SJSA1 (cell line): Measurements from ENCODE around the gene EMC1. TPM values are rescaled to one million over a fixed set of nuclear protein-coding genes. Genes with fewer than 3 reads are reported as not detected.
"Not testable (repeated sequence)": the region's sequence is repeated elsewhere in the genome, so short reads cannot be mapped to it uniquely, and the experiment has no call there.

Experiments used
- DNase-seq, 2 experiments: peaks; one replicate each; pipeline ENCODE4 v3.0.0-alpha.2; 2015 to 2020; ENCODE audit warnings: low spot score in 2 of 2, low read depth in 1 of 2
- H3K27ac ChIP-seq: fragments of 250-450 bp; sonication (Bioruptor Pico); 2 replicates; pipeline ENCODE4 v1.5.1; 2020; ENCODE audit warnings: mild to moderate bottlenecking, moderate library complexity
- H3K27me3 ChIP-seq: fragments of 250-450 bp; sonication (Bioruptor Pico); replicated peaks from 2 replicates; pipeline ENCODE4 v1.5.1; 2020; ENCODE audit warnings: mild to moderate bottlenecking, moderate library complexity
- H3K36me3 ChIP-seq: fragments of 250-450 bp; sonication (Bioruptor Pico); 2 replicates; pipeline ENCODE4 v1.5.1; 2020; ENCODE audit warnings: mild to moderate bottlenecking
- H3K4me1 ChIP-seq: fragments of 250-450 bp; sonication (Bioruptor Pico); replicated peaks from 2 replicates; pipeline ENCODE4 v1.6.1; 2021; ENCODE audit warnings: mild to moderate bottlenecking
- H3K4me3 ChIP-seq: fragments of 250-450 bp; sonication (Bioruptor Pico); 2 replicates; pipeline ENCODE4 v1.5.1; 2020; ENCODE audit warnings: mild to moderate bottlenecking
- H3K9me3 ChIP-seq: fragments of 250-450 bp; sonication (Bioruptor Pico); replicated peaks from 2 replicates; pipeline ENCODE4 v1.5.1; 2020; ENCODE audit warnings: mild to moderate bottlenecking
- total RNA-seq: library from RNA; depleted of rRNA; stranded (reverse); fragments of >200 nt; shearing (Covaris generic); gene quantifications from 2 replicates; pipeline ENCODE4 v1.2.3, GENCODE V29; 2014

Gene EMC1
- total RNA-seq, 1 experiment from 2014 or later, result 80.5 TPM

DNA sequence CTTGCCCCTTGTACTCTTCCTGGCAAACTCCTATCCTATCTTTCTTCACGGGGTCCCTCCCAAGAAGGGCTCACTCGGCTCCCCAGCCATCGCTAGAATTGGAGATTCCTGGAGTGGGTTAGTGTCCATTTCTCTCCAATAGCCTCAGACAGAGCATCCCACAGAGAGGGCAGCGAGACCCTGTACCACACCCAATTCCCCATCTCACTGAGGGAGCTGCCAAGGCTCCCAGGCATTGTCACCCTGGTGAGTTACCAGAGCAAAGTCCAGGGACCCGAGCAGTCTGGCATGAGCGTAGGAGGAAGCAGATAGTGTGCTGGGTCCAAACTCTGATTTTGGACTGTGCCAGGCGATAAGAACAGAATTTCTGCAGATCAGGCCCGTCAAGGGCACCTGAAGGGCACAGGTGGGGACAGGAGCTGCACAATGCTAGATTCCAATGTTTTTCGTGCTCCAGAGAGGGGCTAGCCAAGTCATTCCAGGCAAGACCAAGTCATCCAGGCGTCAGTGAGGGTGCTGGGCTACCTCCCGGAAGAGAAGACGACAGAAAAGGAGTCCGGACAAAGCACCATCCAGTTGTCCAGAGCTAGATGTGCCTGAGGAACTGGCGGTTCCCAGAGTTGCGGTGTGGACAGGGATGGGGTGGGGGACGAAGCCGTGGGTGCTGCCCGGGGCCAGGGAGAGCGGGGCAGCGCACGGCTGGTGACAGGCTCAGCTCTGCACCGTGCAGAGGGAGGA, 22.0 kb upstream of the EMC1 start:
- Histone ChIP-seq H3K36me3 (no peaks in the 10 kb centered on the region), H3K27ac (no peak overlapping the region), H3K9me3 (no peaks in the 10 kb centered on the region), H3K4me3 (no peak overlapping the region), H3K4me1 (no peaks in the 10 kb centered on the region), H3K27me3 (no peaks in the 10 kb centered on the region)
- DNase-seq, result no peak

DNA sequence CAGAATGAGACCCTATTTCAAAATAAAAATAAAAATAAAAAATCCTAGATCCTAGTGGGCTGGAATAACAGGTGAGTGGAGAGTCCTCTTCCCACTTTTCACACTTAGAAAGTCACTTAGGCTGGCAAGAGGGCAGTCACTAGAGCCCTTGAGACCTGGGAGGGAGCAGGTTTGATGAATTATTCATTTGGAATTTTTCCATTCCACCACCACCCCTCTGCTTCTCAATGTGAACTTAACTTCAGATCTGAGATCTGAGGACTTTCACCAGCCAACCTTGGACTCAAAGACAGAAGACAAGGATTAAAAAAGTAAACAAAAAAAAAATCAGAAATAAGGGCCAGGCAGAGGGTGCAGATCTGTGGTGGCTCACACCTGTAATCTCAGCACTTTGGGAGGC, 20.7 kb upstream of the EMC1 start:
- H3K36me3 ChIP-seq, result no peaks in the 10 kb centered on the region
- no peaks in the 10 kb centered on the region for H3K9me3 ChIP-seq
- H3K27me3 ChIP-seq, result no peaks in the 10 kb centered on the region
- no peak overlapping the region for H3K27ac ChIP-seq
- H3K4me3 ChIP-seq, result no peak overlapping the region
- no peak for DNase-seq
- H3K4me1 ChIP-seq, result no peaks in the 10 kb centered on the region

DNA sequence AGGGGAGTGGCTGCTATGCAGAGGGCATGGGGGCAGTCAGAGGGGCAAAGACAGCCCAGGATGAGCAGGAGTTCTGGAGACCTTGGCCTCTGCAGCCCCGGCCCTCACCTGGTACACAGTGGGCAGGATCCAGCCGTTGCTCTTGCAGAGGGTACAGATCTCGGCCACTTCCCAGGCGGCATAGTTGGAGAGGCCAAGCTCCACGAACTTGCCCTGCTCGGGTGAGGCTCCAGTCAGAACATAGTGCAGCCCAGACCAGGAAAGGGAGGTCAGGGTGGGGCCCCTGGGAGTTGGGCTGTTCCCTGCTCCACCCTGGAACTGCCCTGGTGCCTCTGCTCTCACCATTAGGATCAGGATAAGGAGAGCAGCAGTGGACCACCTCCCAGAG, 19.0 kb upstream of the EMC1 start:
- H3K27ac ChIP-seq, H3K4me3 ChIP-seq, DNase-seq, H3K36me3 ChIP-seq, H3K4me1 ChIP-seq, H3K9me3 ChIP-seq, H3K27me3 ChIP-seq: not testable (repeated sequence)

DNA sequence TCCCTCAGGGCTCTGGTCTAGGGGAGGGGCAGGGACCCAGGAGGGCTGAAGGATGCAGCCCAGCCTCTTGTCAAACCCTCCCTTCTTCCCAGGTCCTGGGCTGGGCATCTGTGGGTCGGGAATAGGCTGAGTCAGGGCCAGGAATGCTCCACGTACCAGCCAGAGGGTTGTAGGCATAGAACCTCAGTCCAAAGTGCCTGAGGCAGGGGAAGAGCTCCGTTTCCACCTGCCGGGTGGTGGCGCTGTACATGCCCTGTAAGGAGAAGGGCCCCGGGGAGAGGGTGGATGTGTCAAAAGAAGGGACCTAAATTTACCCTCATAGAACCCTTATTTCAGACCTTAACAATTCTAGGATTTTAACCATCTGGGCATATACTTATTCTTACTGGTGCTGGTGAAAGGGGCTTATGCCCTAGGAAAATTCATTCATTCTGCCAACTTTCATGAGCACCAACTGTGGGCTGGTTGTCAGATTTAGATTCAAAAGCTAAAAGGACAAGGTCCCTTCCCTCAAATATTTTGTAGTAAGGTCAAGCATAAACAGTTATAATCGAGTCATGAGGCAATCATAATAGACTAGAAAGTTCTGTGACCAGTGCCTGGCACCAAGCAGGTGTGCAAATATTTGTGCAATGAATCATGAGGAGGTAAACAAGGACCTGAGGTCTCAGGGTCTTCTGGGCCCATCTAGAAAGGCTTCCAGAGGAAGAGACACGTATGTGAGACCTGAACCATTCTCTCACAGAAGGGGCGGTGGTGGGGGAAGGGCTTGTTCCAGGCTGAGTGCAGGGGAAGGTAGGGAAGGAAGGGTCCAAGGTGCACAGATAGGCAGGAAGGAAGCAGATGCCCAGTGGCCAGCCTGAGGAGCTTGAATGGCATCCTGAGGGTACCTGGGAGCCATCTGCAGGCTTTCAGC, 18.4 kb upstream of the EMC1 start:
- not testable (repeated sequence) for H3K27me3 ChIP-seq, H3K36me3 ChIP-seq, DNase-seq, H3K9me3 ChIP-seq, H3K4me3 ChIP-seq, H3K27ac ChIP-seq, H3K4me1 ChIP-seq

DNA sequence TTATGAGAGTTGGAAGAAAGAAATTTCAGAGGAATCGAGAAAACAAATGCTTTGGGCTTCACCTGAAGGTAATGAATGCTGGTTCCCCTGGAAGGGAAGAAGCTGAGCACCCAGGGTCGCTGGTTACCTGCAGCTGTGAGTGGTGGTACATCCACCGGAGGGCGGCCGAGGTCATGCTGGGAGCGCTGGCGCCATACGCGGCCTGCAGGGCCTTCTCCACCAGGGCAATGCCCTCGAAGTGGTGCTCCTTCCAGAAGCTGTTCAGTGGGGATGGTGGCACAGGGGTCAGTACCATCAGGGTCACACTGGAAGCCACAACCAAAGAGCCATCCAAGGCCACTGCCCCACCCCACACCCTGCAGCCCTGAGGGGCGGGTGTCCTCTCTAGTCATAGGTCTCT, 17.1 kb upstream of the EMC1 start:
- H3K4me3 ChIP-seq, result no peak overlapping the region
- H3K36me3 ChIP-seq, result no peaks in the 10 kb centered on the region
- no peak overlapping the region for H3K27ac ChIP-seq
- DNase-seq, result no peak
- H3K4me1 ChIP-seq, result no peaks in the 10 kb centered on the region
- H3K27me3 ChIP-seq, result no peaks in the 10 kb centered on the region
- H3K9me3 ChIP-seq, result no peaks in the 10 kb centered on the region

DNA sequence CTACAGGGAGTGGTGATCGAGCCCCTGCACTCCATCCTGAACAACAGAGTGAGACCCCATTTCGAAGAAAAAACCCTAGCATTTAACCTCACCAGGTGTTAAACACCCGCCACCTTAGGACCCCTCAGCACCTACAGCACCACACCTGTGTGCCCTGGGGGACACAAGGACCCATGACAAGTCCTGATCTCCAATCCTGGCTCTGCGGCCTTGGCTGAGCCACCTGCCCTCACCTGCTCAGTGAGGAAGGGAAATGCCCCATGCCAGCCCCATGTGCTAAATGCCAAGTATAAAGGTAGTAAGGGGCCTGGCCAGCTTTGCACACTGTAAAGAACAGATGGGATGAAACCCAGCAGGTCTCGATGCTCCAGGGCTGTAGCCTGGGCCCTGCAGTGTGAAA, 11.4 kb upstream of the EMC1 start:
- H3K27ac ChIP-seq, result no peak overlapping the region
- no peak overlapping the region for H3K4me3 ChIP-seq
- no peaks in the 10 kb centered on the region for H3K9me3 ChIP-seq
- H3K27me3 ChIP-seq, result no peaks in the 10 kb centered on the region
- H3K4me1 ChIP-seq, result no peaks in the 10 kb centered on the region
- H3K36me3 ChIP-seq, result peaks cover 29% of the 10 kb centered on the region
- DNase-seq, result no peak

DNA sequence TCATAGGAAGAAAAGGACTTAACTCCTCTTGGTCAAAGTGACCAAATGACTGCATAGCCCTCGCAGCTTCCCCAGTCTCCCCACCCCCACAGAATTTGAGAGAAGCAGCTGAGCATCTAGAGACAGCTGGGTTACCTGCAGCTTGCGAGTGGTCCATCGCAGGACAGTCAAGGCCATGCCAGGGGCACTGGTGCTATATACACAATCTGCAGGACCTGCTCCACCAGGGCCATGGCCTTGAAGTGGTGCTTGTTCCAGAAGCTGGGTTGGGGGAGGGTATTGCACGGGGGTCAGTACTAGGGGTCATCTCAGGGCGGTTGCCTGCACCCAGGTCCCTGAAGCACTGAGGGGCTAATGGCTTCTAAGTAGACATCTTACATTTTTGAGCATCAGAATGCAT, 10.7 kb upstream of the EMC1 start:
- no peaks in the 10 kb centered on the region for H3K27me3 ChIP-seq
- no peak overlapping the region for H3K27ac ChIP-seq
- H3K9me3 ChIP-seq, result no peaks in the 10 kb centered on the region
- H3K4me3 ChIP-seq, result no peak overlapping the region
- H3K36me3 ChIP-seq, result peaks cover 36% of the 10 kb centered on the region
- no peak for DNase-seq
- H3K4me1 ChIP-seq, result no peaks in the 10 kb centered on the region

DNA sequence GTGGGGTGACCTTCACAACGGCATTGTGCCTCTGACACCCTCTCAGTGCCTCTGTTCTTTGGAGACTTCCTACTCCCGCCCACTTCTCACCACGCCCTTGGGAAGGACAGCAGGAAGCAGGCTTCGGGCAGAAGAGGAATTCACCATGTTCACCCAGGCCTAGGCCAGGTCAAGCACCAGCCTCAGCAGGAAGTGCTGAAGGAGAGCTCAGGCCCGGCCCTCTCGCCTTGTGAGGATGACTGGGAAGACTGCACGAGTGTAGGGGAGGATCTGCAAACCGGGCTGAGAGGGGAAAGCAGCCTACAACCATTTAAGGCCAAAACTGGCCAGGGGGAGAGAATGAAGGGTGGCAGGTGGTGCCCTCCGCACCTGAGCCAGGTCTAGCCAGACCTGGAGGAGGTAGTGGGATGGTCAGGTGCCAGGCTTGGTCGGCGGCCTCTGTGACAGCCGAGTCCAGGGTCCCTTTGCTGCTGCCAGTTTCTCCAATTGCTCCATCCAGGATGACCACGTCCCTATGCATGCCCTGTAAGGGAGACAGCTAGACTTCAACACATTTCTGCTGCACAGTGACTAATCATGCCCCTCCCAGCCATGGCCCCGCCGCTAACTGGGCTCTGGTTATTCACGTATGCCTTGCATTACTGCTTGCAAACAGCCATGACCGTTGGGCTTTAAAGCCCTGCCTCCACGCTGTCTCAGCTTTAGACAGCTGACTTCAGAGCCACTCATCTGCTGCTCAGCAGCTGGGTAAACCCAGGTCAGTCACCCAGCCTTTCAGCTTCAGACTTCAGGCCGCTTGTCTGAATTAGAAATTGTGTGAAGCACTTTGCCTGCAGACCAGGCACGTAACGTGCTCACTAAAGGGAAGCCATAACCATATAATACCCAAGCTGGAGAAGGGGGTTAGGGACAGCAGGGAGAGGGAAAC, 9.2 kb upstream of the EMC1 start:
- Histone ChIP-seq H3K9me3 (no peaks in the 10 kb centered on the region), H3K36me3 (peaks cover 52% of the 10 kb centered on the region), H3K4me3 (no peak overlapping the region), H3K27ac (no peak overlapping the region), H3K4me1 (no peaks in the 10 kb centered on the region), H3K27me3 (no peaks in the 10 kb centered on the region)
- DNase-seq, result no peak

DNA sequence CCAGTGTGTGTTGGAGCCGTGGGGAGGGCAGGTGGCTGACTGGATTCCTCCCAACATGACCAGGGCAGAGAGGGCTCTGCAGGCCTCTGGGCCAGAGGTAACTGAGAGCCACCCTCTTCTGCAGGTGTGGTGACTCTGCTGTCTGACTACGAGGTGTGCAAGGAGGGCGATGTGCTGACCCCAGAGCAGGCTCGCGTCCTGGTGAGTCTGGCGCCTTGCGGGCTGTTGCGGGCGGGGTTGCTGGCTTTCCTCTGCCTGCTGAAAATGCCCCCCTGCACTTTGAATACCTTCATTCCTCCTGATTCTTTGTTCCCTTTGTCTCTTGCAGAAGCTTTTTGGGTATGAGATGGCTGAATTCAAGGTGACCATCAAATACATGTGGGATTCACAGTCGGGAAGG, 7.0 kb upstream of the EMC1 start:
- Histone ChIP-seq H3K9me3 (no peaks in the 10 kb centered on the region), H3K4me1 (peaks cover 1% of the 10 kb centered on the region), H3K27me3 (no peaks in the 10 kb centered on the region), H3K36me3 (peaks cover 54% of the 10 kb centered on the region), H3K4me3 (no peak overlapping the region), H3K27ac (no peak overlapping the region)
- DNase-seq, result no peak

DNA sequence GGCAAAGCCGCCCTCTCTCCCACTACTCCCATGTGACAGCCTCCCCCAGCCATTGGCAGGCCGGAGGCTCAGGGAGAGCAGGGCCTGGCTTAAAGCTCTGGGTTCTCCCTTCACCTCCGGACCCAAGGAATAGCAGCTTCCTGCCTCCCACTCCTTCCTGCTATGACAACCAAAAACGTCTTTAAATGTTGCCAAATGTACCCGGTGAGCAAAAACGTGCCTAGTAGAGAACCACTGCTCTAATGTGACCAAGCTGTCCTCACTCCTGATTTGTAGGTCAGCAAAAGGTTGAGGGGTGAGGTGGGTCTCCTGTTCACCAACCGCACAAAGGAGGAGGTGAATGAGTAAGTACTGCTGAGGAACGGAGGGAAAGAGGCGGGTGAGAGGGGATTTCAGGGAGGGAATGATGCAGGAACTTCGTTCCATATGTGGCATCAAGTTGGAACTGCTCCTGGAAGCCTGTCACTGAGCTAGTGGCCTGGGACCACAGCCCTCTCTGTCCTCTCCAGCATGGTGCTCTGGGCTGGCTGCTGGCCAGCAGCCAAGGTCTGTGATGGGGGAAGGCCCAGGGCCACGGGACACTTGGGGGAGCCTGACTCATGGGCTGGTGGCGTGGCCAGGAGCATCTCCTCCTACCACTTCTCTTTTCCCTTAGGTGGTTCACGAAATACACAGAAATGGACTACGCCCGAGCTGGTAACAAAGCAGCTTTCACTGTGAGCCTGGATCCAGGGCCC, 6.0 kb upstream of the EMC1 start:
- Histone ChIP-seq H3K9me3 (no peaks in the 10 kb centered on the region), H3K27me3 (no peaks in the 10 kb centered on the region), H3K4me3 (no peak overlapping the region), H3K4me1 (peaks cover 11% of the 10 kb centered on the region), H3K36me3 (peaks cover 62% of the 10 kb centered on the region), H3K27ac (no peak overlapping the region)
- DNase-seq, result no peak

DNA sequence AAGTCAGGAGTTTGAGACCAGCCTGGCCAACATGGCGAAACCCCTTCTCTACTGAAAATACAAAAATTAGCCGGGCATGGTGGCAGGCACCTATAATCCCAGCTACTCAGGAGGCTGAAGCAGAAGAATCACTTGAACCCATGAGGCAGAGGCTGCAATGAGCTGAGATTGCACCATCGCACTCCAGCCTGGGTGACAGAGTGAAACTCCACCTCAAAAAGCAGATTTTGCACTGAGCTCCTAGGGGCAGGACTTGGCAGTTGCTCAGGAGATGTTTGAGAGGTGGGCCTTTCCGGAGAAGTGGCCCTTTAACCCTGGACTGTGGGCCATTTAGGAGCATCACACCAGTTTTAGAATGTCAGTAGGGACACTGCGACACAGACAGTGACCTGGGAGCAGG, 5.0 kb upstream of the EMC1 start:
- Histone ChIP-seq H3K36me3 (peaks cover 72% of the 10 kb centered on the region), H3K4me1 (peaks cover 13% of the 10 kb centered on the region)
- not testable (repeated sequence) for H3K9me3 ChIP-seq, DNase-seq, H3K27me3 ChIP-seq, H3K27ac ChIP-seq, H3K4me3 ChIP-seq

DNA sequence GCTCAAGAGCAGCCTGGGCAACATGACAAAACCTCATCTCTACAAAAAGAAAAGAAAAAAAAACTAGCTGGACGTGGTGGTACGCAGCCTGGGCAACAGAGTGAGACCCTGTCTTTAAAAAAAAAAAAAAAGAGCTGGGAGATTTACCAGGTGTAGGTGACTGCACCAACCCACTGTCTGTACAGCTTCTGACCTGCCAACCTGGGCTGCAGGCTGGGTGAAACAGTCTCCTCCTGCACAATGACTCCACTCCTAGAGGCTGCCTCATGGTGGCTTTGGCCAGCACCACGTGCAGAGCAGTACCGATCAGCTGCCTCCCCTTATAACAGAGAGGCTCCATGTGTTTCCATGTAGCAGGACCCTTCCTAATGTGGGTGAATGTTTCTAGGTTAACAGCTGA, 4.0 kb upstream of the EMC1 start:
- H3K36me3 ChIP-seq, result peaks cover 70% of the 10 kb centered on the region
- peaks cover 17% of the 10 kb centered on the region for H3K4me1 ChIP-seq

DNA sequence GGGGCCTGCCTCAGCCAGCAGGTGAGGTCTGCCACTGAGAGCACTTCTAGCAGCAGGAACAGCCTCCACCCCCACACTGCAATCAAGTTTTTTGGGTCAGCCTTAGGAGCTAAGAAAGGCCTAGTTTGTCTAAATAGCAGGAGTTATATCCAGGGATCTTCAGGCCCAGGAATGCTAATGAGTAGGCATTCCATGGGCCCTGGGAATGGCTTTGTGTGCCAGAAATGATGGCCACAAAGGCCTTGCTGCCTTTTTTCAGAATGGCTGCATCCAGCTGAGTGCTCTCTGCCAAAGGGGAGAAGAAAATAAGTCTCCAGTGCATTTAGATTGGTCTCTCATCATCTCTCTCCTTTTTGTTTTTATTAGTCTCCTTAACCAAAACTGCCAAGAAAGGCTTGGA, 3.1 kb upstream of the EMC1 start:
- Histone ChIP-seq H3K27ac (no peak overlapping the region), H3K4me1 (peaks cover 18% of the 10 kb centered on the region), H3K36me3 (peaks cover 61% of the 10 kb centered on the region), H3K27me3 (no peaks in the 10 kb centered on the region), H3K4me3 (no peak overlapping the region), H3K9me3 (no peaks in the 10 kb centered on the region)
- no peak for DNase-seq

More for the DNA sequence above, 4.0 kb upstream of the EMC1 start:
- no peak overlapping the region for H3K27ac ChIP-seq
- no peaks in the 10 kb centered on the region for H3K27me3 ChIP-seq
- no peak for DNase-seq
- no peaks in the 10 kb centered on the region for H3K9me3 ChIP-seq
- H3K4me3 ChIP-seq, result no peak overlapping the region
